Small intestine (tissue), 7 donors: ENCODE measurements around the gene TSPAN18. TPM values are rescaled to one million over a fixed set of nuclear protein-coding genes. Genes with fewer than 3 reads are reported as not detected.
A peak's percentile ranks its signal among the peaks of the same experiment; 100 is the strongest.

Experiments
- DNase-seq, 2 donors: peaks; one replicate each; pipeline versions ENCODE4 v3.0.0 to v3.0.0-alpha.2; 2013
- FAIRE-seq: peaks from 2 replicates; lab custom pipeline; 2012; peaks lifted over from hg19 to GRCh38; lab: Jason Lieb, UNC
- H3K27ac ChIP-seq, 3 donors: one replicate each; pipeline ENCODE4 v1.5.1; 2013; ENCODE audit warnings: low read length in 2 of 3, mild to moderate bottlenecking in 2 of 3, control low read depth in 1 of 3, inconsistent platforms in 1 of 3, low read depth in 1 of 3, moderate library complexity in 1 of 3
- H3K27me3 ChIP-seq, 3 donors: one replicate each; pipeline ENCODE4 v1.6.1; 2013; ENCODE audit warnings: low read length in 3 of 3, inconsistent platforms in 1 of 3; ENCODE audit not compliant: control insufficient read depth in 3 of 3, insufficient read depth in 3 of 3
- H3K36me3 ChIP-seq, 3 donors: one replicate each; pipeline ENCODE4 v1.6.1; 2013; ENCODE audit warnings: low read length in 3 of 3, inconsistent platforms in 1 of 3, low read depth in 1 of 3, mild to moderate bottlenecking in 1 of 3, moderate library complexity in 1 of 3; ENCODE audit not compliant: control insufficient read depth in 3 of 3, insufficient read depth in 2 of 3
- H3K4me1 ChIP-seq, 3 donors: one replicate each; pipeline ENCODE4 v1.6.1; 2013; ENCODE audit warnings: low read length in 2 of 3, inconsistent platforms in 1 of 3, low read depth in 1 of 3, mild to moderate bottlenecking in 1 of 3, moderate library complexity in 1 of 3; ENCODE audit not compliant: control insufficient read depth in 3 of 3, insufficient read depth in 2 of 3
- H3K4me3 ChIP-seq, 3 donors: one replicate each; pipeline ENCODE4 v1.5.1; 2013; ENCODE audit warnings: low read length in 3 of 3, control low read depth in 1 of 3, inconsistent platforms in 1 of 3, low read depth in 1 of 3, mild to moderate bottlenecking in 1 of 3, moderate library complexity in 1 of 3
- H3K9me3 ChIP-seq, 2 donors: one replicate each; pipeline ENCODE4 v1.6.1; 2013; ENCODE audit warnings: low read depth in 1 of 2, low read length in 1 of 2; ENCODE audit not compliant: control insufficient read depth in 2 of 2, insufficient read depth in 1 of 2
- WGBS, 3 donors: extraction: QIAGEN DNeasy Blood & Tissue Kit; methylation state at CpG; one replicate each; pipeline ENCODE4 v1.1.7; 2013; 5-methylcytosine and 5-hydroxymethylcytosine counted together
- polyA plus RNA-seq, 4 donors: library from polyadenylated mRNA; stranded (reverse) in 3 of 4; unstranded in 1 of 4; fragments of 200-250 nt in 3 of 4; fragments of 120-200 nt in 1 of 4; gene quantifications; one replicate each; pipeline versions ENCODE4 v1.2.1 to v1.2.3, GENCODE V29; 2013
- donor health status: healthy with polysubstance abuse.
- donor health status: control.
- donor health status: control.
- donor health status: Bipolar disorder and iron deficiency.
- donor health status: healthy.

The TSPAN18 gene
- polyA plus RNA-seq, 4 donors, result 1.1 to 45.2 (median 8.8) TPM; not detected in 1

DNA sequence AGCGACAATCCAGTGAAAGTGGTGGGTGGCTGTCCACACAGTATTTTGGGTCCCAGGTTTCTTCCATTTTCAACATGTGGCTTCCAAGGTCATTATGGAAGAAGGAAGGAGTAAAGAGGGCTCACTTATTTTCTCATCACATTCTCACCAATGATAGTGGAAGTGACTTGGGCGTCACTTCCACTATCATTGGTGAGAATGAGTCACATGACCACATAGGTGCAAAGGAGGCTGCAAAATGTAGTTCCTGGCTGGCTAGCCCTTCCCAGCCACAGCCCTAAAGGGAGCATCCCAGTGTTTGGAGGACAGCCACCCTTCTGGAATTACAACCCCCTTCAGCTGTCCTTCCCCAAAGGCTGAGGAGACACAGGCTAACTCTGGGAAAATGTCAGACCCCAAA, 95.6 kb downstream of the TSPAN18 start:
- no peak for FAIRE-seq
- Histone ChIP-seq H3K9me3 (peaks cover 0 to 13% of the 10 kb centered on the region in 2 donors), H3K27me3 (no peaks in the 10 kb centered on the region), H3K4me3 (no peak overlapping the region), H3K27ac (no peak overlapping the region), H3K36me3 (peaks cover 0 to 20% (median 0%) of the 10 kb centered on the region in 3 donors), H3K4me1 (peaks cover 0 to 21% (median 0%) of the 10 kb centered on the region in 3 donors)
- WGBS, 3 donors, result 54 to 59% (median 57%) methylated on average over 2 of the region's 2 CpGs
- DNase-seq, result no peak

- Histone ChIP-seq H3K9me3 (peaks cover 0 to 11% of the 10 kb centered on the region in 2 donors), H3K4me3 (no peak overlapping the region), H3K27ac (no peak overlapping the region), H3K4me1 (peaks cover 0 to 21% (median 0%) of the 10 kb centered on the region in 3 donors), H3K36me3 (peaks cover 0 to 20% (median 0%) of the 10 kb centered on the region in 3 donors), H3K27me3 (no peaks in the 10 kb centered on the region)
- no peak for DNase-seq
- 79 to 90% (median 90%) methylated on average over 9 of the region's 9 CpGs for WGBS, 3 donors
- FAIRE-seq, result no peak
Observed at GRCh38 chr11:44823006-44823405, 96.2 kb downstream of the TSPAN18 start.

- Histone ChIP-seq H3K4me1 (peaks cover 0 to 21% (median 0%) of the 10 kb centered on the region in 3 donors), H3K4me3 (no peak overlapping the region), H3K9me3 (peaks cover 0 to 11% of the 10 kb centered on the region in 2 donors), H3K27ac (no peak overlapping the region), H3K27me3 (no peaks in the 10 kb centered on the region), H3K36me3 (peaks cover 0 to 20% (median 0%) of the 10 kb centered on the region in 3 donors)
- no peak for DNase-seq
- FAIRE-seq, result no peak
- 88 to 95% (median 92%) methylated on average over 9 of the region's 9 CpGs for WGBS, 3 donors
Observed at GRCh38 chr11:44823868-44824267, 97.1 kb downstream of the TSPAN18 start.

DNA sequence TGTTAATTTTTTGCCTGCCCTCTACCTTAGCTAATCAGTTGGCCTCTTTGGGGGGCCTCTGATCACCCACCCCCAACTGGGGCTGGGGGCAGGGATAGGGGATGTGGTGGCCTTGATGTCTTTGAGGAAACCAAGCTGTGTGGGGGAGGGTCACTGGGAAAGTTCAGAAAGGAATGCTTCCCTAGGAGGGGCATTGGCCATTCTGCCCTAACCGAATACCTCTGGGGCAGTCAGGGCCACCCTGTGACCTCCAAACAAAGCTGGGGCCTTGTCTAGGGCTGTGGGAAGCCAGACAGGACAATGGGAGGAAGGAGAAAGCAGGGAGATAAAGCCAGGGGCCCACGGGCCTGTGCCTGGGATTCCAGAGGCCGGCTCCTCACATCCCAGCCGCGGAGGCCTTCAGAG, 97.5 kb downstream of the TSPAN18 start:
- Histone ChIP-seq H3K4me3 (no peak overlapping the region), H3K9me3 (peaks cover 0 to 11% of the 10 kb centered on the region in 2 donors), H3K4me1 (peaks cover 0 to 21% (median 0%) of the 10 kb centered on the region in 3 donors), H3K27ac (peak overlapping the region in 1 of 3 donors; percentile 5), H3K27me3 (no peaks in the 10 kb centered on the region), H3K36me3 (peaks cover 0 to 20% (median 0%) of the 10 kb centered on the region in 3 donors)
- 65 to 91% (median 87%) methylated on average over 5 of the region's 5 CpGs for WGBS, 3 donors
- FAIRE-seq (no peak), DNase-seq (no peak)

DNA sequence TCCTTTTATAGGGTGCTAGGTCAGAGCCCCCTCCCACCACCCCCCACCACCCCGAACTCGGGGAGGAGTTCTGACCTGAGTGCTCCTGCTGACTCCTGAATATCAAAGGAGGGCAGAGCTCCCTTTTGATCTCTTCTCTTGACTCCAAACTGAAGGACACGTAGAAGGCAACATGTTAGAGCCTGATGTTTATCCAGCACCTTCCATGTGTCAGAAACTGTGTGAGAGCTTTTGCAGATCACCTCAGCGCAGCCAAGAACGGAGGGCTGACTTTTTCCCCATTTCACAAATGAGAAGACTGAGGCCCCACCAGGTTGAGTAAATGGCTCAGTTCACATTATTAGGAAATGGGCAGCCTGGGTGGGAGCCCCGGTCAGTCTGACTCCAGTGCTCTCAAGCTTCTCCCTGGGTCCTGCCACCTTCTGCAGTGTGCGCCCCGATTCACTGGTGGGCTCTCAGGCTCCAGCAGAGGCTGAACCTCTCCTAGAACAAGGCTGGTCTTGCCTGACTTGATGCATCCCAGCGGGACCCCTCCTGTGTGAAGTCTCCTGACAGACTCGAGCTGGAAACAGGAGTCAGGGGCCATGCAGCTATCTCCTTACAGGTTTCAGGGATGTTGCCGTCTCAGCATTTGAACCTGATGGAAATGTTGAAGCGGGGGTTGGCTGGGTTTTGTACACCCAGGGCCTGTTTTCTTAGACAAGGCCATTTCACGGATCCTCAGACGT, 98.5 kb downstream of the TSPAN18 start:
- WGBS, 3 donors, result 82 to 88% (median 85%) methylated on average over 14 of the region's 14 CpGs
- Histone ChIP-seq H3K36me3 (peaks cover 0 to 15% (median 0%) of the 10 kb centered on the region in 3 donors), H3K4me1 (peaks cover 0 to 13% (median 0%) of the 10 kb centered on the region in 3 donors), H3K27me3 (no peaks in the 10 kb centered on the region), H3K27ac (no peak overlapping the region), H3K9me3 (peaks cover 0 to 11% of the 10 kb centered on the region in 2 donors), H3K4me3 (no peak overlapping the region)
- DNase-seq (no peak), FAIRE-seq (no peak)

DNA sequence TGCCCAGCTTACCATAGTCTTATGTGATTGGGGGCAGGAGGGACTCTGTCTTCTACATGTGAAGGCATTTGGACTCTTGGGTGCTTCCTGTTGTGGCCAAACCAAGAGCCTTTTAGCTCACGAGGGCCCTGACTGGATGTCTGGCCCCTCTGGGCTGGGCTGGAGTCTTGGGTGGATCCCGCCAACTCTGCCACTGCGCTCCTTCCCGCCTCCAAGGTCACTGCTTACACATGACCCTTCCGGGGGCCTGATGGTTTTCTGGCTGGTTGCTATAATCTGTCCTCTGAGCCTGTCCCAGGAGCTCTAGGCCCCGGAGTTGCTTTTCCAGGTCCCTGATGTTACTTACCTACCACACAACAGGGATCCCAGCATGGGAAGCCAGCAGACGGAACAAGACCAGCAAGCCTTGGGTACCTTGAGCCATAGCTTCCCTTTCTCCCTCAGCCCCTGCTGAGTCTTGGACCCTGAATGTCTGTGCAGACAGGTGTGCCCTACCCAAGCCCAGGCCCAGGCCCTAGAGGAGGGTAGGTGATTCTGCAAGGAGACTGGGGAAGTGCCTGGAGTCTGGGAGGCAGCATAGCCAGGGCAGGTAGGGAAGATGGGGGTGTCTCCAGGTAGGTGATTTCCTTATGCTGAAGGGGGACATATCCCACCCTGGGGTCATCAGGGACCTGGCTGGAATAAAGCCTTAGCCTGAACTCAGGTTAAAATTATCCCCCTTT, 100.3 kb downstream of the TSPAN18 start:
- Histone ChIP-seq H3K36me3 (peaks cover 0 to 15% (median 0%) of the 10 kb centered on the region in 3 donors), H3K9me3 (peaks cover 0 to 11% of the 10 kb centered on the region in 2 donors), H3K4me3 (no peak overlapping the region), H3K27me3 (no peaks in the 10 kb centered on the region), H3K4me1 (peaks cover 0 to 8% (median 0%) of the 10 kb centered on the region in 3 donors), H3K27ac (no peak overlapping the region)
- WGBS, 3 donors, result 86 to 92% (median 88%) methylated on average over 7 of the region's 7 CpGs
- DNase-seq (no peak), FAIRE-seq (no peak)

DNA sequence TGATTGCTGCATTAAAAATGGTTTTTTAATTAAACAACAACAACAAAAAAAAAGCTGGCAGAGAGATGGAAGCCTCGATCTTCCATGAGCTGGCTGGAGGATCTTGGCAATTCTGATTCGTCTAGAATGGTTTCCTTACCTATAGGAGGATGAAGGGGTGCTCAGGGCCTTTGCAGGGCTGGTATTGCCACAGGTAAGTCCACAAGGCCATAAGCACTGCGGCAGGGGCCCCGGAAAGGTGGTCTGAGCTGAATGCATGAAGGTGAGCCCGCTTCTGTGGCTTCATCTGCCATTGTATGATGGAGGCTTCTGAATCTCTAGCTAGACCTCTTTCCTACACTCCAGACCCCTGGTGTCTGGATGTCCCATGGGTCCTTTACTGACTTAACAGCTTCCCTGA, 101.5 kb downstream of the TSPAN18 start:
- H3K27ac ChIP-seq, result no peak overlapping the region
- no peak overlapping the region for H3K4me3 ChIP-seq
- peaks cover 0 to 17% (median 0%) of the 10 kb centered on the region in 3 donors for H3K36me3 ChIP-seq
- no peak for FAIRE-seq
- H3K27me3 ChIP-seq, result no peaks in the 10 kb centered on the region
- peaks cover 0 to 10% (median 0%) of the 10 kb centered on the region in 3 donors for H3K4me1 ChIP-seq
- peaks cover 0 to 1% of the 10 kb centered on the region in 2 donors for H3K9me3 ChIP-seq
- DNase-seq, result no peak
- 88 to 93% (median 92%) methylated on average over 5 of the region's 5 CpGs for WGBS, 3 donors

GRCh38 chr11:44829838-44830237, 103.1 kb downstream of the TSPAN18 start:
- Histone ChIP-seq H3K27me3 (no peaks in the 10 kb centered on the region), H3K27ac (no peak overlapping the region), H3K9me3 (no peaks in the 10 kb centered on the region), H3K4me1 (peaks cover 0 to 18% (median 0%) of the 10 kb centered on the region in 3 donors), H3K36me3 (peaks cover 0 to 11% (median 0%) of the 10 kb centered on the region in 3 donors), H3K4me3 (no peak overlapping the region)
- DNase-seq (no peak), FAIRE-seq (no peak)
- WGBS, 3 donors, result 89 to 96% (median 96%) methylated on average over 2 of the region's 2 CpGs
